ENCODE results near the gene CD52.

CD52 gene, protein sequence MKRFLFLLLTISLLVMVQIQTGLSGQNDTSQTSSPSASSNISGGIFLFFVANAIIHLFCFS

DNA sequence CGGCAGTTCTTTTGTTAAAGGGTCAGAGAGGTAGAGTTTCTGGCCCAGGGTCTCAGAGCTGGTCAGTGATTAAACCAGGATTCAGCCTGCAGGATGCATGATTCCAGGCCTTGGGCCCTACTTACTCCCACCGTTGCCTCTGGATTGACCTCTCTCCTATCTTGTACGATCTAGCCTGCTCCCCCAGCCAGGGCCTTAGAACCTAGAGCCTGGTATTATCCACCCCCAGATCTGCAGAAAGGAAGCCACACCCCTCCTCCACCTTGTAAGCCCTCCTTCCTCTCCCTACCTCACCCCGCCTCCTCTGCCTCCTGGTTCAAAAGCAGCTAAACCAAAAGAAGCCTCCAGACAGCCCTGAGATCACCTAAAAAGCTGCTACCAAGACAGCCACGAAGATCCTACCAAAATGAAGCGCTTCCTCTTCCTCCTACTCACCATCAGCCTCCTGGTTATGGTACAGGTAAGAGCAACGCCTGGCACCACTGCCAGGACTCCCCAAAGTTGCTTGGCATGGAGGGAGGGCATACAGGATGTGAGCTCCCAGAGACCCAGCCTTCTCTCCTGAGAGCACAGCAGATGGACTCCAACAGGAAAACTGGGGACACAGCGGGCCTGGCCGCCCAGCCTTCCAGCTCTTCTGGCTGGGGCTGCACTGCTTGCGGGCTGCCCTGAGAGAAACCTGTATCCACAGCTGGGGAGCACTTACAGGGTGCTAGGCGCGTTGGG lies at the start of gene CD52:
Gene CD52 (plus strand): TSS at position 347 of the 726 bp plus-strand sequence. CDS start 60 bp downstream, at position 407.
- no peak for DNase-seq

DNA sequence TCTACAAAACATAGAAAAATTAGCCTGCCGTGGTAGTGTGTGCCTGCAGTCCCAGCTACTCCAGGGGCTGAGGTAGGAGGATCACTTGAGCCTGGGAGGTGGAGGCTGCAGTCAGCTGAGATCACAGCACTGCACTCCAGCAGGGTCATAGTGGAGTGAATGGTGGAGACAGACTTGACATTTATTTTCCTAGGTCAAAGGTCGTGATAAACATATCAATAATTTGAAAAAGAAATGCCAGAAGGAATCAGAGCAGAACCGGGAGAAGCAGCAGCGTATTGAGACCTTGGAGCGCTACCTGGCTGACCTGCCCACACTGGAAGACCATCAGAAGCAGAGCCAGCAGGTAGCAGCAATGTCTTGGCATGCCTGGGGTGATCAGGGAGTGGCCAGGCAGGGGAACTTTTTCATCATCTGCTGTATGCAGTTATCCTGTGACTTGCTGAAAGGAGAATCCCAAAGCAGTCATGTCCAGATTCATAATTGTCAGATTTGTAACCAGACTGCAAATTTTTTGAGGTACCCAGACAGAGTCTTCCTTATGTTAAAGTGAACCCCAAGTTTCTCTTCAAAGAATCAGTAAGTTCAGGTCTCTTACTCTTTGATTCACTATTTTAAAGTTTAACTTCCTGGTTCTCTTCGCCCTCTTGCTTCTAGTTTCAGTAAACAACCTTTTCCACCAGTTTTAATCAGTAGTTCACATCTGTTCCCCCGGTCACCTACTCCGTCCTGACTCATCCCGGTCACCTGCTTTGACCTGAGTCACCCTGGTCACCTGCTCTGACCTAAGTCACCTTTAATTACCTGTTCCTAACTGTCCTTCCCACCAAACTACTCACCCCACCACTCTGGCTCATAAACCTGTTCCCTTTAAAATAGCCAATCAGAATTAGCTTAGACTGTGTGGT lies 49.2 kb upstream of the CD52 start:
- DNase-seq = no peak

DNA sequence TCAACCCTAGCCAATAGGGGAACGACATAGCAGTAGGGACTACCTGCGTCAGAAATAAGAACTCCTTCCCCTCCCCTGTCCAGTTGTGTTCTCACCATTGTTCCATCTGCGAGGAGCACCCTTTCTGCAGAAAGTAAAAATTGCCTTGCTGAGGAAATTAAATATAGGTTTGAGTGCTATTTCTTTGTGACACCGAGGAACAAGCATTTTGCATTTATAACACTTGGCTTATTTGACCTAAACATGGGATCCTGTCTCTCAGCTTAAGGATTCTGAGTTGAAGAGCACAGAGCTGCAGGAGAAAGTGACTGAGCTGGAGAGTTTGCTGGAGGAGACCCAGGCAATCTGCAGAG lies 48.6 kb upstream of the CD52 start:
- no peak for DNase-seq

DNA sequence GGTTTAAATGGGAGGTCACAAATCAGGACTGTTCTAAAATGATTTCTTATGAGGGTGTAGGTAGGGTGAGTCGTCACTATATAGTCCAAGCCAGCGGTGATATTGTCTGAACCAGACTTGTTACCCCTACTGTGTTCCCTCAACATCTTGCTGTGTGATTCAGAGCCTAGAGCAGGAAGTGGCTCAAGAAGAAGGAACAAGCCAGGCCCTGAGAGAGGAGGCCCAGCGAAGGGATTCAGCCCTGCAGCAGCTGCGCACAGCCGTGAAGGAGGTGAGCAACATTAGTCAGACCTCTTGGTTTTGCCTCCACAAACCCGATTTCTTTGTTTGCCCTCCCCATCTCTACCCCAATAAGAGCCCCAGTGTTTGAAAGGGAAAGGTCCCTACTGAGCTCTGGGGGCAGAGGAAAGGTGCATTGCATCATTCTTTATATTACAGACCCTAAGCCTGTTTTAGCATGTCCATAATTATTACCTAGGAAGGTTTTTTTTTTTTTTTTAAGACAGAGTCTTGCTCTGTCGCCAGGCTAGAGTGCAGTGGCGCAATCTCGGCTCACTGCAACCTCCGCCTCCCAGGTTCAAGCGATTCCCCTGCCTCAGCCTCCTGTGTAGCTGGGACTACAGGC lies 42.8 kb upstream of the CD52 start:
- no peak for DNase-seq

DNA sequence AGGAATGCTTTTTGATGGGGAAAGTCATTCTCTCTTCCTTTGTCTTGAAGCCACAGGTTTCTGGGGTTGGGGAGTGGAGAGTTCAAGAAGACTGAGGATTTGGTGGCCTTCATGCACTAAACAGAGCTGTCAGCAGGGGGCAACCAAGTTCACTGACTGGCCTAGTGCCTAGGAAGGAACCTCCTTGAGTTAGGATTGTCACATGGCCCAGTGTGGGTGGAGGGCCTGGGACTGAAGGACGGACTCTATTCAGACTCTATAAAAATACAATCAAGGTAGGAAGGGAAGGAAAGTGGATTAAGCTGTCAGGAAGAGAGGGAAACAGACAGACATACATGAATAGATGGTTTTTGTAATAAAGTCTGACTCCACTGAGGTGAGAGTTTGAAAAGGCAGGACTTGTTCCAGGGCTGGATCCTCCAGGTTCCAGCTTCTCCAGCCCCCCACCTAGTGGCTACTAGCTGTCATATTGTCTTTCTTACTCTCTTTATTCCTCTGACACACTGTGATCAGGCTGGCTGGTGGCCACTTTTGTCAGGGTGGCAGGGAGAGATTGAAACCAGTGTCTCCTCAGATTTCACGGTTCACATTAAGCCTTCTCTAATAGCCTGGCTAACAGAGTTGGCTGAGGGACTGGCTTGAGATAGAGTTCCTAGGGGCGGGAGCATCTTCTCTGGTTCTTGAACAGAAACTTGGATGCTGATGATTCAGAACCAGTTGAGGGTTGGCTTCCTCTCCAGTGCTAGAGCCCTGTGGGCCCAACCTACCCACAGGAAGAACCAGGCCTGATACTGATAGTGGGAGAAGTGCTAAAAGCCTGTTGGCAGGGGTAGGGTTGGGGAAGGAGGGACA lies 42.0 kb upstream of the CD52 start:
- no peak for DNase-seq

DNA sequence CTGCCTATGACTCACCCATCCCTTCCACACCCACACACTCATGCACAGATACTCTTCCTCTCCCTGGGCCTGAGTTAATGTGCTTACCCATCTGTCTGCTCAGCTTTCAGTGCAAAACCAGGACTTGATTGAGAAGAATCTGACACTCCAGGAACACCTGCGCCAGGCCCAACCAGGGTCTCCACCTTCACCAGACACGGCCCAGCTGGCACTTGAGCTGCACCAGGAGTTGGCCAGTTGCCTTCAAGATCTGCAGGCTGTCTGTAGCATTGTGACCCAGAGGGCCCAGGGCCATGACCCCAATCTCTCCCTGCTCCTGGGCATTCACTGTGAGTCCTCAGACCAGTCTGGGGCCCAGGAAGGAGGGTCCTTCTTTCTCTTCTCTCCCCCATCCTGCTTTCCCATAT lies 41.3 kb upstream of the CD52 start:
- DNase-seq = no peak

DNA sequence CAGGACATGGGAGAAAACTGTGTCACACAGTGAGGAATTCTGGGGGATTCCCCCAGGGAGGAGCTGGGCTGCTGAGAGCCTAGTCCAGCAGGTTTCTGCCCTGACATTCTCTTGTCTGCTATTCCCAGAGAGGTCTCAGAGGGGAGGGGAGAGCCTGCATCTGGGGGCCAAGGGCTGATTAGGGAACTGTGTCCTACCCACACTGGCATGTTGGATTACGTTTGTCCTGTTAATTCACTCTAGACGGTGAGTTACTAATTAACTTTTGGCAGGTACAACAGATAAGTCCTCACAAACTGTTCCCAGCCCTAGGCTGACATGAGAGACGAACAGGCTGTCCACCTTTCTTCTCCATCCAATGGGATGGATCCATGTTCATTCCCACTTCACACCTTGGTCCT lies 40.5 kb upstream of the CD52 start:
- DNase-seq = no peak

DNA sequence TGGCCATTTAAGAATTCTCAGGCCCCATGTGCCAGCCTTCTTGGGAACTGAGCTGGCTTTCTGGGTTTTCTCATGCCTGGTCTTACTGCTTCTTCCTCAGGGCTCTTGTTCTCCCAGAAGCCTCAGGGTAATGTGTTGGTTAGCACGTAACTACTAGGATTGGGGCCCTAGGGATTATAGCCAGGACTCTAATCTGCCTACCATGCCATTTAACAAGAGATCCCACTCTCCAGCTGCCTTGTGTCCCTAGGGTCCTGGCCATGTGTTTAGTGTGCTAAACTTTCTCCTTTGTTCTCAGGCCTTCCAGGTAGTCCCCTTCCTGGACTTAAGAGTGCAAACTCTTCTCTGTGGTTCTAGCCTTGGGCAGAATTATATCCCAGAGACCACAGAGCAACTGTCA lies 40.0 kb upstream of the CD52 start:
- no peak for DNase-seq

DNA sequence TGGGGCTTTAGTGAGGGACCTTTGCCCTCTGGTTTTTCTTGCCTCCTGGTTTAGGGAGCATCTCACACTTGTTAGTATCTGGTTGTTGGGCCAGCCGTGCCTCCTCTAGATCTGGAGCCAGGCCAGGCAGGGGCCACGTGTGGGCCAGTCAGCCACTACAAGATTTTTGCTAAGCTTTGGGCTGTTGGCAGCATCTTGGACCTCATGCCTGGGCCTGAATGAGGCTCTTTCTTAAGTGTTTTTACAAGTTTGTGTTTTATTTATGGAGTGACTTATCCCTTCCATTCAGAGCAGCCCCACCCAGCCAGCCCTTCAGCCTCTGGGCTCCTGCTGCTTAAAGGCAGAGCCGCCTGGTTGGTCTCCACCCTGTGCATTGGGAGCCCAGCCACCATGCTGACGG lies 39.5 kb upstream of the CD52 start:
- no peak for DNase-seq

DNA sequence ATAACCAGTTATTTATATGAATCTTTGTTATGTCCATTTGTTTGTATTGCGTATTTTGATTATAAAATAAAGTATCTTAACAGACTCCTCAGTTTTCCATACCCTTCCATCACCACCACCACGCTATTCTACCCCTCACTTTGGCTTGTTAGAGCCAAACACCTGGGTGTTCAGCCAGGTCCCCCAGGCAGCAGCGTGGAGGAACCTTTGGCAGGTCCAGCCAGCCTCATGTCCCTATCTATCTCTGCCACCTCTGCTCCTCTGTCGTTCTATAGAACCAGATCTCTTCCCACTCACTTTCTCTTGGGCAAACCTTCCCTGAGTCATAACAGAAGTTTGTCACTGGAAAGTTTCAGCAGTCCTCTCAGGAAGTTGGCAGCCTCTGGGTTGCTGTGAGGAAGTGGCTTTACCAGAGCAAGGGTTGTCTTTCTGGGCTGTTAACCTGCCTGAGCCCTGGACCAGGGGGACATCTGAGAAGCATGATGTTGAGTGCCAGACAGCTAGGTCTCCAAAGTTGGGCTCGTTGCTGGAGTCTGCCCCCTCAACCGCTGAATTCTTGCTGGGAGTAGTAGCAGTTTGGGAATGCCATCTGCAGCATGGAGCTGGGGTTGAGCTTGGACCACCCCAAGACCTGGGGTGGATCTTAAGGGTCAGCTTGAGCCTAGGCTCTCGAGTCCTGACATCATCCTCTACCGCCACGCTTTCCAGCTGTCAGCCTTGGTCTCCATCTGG lies 38.9 kb upstream of the CD52 start:
- DNase-seq = no peak

DNA sequence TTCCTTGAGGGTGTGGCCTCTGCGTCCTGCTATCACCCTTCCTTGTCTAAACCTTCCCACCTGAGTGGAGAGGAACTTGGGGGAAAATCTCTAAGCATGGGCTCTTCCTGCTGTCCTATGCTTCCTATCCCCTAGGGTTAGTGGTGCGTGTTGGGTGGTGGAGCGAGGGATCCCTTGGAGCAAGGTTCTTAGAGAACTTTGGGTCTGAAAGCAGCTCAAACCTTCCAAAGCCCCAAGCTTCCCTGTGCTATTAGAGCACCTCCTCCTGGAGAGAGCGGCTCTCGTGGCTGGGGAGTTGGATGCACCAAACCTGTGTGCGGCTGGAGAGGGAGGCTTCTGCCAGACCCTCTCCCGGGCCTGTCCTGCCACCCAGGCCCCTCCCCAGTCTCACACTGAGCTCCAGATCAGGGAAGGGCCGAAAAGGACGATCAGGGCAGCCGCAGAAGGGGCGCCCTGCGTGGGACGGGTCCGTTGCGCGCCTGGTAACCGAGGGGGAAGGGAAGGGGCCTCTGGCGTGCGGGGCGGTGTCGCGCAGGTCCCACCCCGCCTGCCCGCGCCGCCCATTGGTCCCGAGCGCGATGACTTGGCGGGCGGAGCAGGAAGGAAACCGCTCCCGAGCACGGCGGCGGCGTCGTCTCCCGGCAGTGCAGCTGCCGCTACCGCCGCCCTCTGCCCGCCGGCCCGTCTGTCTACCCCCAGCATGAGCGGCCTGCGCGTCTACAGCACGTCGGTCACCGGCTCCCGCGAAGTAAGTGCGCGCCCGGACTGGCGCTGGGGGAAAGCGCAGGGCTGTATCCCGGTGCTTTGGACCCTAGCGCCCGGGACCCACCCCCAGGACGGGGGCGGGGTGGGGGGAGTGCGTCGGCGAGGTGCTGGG lies 38.1 kb upstream of the CD52 start, which contains the start of gene SH3BGRL3:
Gene SH3BGRL3 (plus strand): TSS at position 631 of the 877 bp plus-strand sequence. CDS start 70 bp downstream, at position 701.
- peak; percentile 43 for DNase-seq

DNA sequence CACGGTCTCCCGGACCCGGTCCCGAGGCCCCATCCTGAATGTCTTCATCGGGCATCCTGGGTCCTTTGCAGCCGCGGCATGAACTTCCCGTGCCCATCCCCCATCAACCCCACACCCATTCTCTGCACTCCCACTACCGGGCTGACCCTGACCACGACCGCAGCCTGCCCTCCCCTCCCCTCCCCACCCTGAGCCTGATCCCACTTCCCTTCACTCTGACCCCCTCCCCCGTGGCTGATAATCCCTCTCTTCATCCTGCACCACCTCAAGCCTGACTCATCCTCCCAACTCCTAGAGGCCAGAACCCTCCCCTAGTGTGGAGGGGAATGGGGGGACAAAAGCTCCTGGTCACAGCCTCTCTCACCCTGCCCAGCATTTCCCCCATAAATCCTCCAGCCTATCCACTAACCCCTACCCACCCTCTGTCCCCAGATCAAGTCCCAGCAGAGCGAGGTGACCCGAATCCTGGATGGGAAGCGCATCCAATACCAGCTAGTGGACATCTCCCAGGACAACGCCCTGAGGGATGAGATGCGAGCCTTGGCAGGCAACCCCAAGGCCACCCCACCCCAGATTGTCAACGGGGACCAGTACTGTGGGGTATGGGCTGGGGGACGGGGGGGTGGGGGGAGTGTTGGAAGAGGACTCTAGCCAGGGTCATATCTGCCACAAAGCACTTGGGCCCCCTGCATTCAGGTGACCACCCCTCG lies 37.3 kb upstream of the CD52 start:
- no peak for DNase-seq

DNA sequence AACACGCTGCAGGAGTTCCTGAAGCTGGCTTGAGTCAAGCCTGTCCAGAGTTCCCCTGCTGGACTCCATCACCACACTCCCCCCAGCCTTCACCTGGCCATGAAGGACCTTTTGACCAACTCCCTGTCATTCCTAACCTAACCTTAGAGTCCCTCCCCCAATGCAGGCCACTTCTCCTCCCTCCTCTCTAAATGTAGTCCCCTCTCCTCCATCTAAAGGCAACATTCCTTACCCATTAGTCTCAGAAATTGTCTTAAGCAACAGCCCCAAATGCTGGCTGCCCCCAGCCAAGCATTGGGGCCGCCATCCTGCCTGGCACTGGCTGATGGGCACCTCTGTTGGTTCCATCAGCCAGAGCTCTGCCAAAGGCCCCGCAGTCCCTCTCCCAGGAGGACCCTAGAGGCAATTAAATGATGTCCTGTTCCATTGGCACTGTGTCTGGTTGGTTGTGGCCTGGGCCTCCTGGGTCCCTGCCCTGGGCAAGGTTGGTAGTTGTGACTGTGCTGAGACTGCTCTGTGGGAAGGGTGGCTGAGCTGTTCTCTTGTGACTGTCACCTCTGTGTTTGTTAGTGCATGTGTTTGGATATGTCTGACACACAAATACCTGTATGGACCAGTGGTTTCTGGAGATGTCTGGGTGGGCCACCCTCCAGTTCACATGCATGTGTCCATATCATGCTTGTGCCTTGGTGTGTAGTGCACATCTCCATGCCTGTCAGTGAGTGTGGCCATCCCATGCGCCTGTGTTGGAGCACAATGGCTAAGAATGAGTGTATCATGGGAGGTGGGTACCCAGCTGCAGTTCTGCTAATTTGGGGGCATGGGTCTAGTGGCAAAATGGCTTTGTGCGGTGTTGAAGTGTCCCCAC lies 36.4 kb upstream of the CD52 start:
- DNase-seq = no peak

DNA sequence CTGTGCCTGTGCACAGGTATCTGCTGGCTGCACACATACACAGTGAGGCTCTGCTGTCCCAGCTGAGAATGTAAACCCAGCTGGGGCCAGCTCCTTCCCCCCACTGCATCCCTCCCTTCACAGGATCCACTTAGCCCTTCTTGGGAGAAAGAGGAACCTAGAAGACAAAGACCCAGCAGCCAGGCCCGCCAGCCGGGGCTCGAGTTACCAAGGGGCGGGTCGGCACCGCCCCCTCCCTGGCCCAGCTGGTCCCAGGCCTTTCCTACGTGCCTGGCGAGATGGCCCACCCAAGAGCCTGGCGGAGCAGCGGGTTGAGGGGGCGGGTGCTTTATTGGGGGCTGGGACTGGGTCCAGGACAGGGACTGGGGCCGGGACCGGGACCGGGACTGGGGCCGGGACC lies 35.8 kb upstream of the CD52 start:
- no peak for DNase-seq

DNA sequence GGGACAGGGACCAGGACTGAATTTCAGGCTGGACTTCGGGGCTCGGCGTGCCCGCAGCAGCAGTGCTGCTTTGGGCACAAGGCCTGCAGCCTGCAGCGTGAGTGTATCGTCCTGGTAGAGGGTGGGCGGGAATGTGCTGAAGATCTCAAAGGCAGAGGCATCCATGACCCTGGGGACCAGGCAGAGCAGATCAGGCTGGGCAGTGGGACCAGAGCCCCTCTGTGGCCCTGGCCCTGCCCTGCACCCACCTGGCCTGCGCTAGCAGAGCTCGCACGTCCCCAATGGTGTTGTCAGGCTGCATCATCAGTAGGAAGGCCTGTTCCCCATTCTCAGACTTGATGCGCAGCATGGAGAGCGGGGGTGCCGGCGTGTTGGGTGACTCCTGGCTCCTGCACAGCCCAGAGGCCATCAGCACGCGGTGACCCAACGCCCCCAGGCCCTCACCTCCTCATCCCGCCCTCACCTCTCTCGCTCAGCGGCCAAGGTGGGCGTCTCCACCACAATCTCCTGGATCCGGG lies 35.3 kb upstream of the CD52 start:
- DNase-seq = no peak

DNA sequence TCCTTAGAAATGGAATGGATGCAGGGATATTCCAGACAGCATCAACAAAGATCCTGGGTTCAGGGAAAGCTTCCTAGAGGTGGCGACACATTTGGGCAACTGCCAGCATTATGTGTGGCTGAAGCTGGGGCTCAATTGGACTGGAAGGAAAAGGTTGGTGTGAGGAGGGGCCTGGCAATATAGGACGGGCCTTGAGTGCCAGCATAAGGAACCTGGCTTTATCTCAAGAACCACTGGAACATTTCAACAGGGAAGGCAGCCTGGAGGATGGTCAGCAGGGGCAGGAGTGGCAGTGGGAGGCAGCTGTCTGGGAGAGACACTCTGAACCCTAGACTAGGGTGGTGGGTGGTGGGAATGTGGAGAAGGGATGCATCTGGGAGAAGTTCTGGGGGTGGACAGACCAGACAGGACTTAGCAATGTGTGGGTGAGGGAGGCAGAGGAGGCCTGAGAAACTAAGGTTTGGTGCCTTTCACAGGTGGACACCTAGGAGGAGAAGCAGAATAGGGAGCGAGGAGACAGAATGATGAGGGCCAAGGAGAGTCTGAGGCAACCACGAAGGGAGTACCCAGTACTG lies 34.4 kb upstream of the CD52 start:
- DNase-seq = no peak

DNA sequence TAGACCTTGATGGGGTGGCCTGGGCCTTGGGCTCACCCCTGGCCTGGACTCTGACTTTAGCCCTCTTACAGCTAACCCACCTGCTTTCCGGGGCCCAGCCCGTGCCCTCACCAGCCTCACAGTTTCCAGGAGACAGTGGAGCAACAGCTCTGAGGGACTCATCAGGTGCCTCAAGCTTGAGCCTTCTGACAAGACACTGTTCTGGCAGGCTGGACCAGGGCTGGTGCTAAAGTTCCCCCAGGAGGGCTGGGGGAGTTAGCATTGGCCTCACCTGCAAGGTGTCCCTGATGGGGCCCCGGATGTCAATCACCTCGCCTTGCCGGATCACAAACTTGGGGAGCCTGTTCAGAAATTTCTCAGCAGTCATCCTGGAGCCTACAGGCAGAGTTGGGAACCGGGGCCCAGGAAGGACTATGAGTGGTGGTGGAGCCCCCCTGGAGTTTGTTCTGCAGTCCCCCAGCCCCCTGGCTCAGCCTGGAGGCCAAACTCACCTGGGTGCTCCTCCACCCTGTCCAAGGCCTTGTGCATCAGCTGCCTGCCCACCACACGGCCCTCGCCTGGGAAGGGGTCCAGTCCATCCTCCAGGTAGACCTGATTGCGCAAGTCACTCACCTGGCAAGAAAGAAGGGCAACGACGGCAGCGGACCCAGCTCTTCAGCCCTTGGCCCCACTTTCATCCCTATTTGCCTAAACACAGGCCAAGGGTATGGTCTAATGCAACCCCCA lies 33.7 kb upstream of the CD52 start:
- DNase-seq = no peak

Measured in SHP77 treated with DMSO at 0.1 percent for 48 hours (cell line).